HG03095 (cell line): ENCODE measurements around the gene MALAT1.
"Not testable (repeated sequence)": the region's sequence is repeated elsewhere in the genome, so short reads cannot be mapped to it uniquely, and the experiment has no call there.

Source experiments
- ATAC-seq: cut with Tn5 transposase; IDR thresholded peaks from one replicate; pipeline ENCODE4 v1.9.1; 2021; ENCODE audit warnings: moderate library complexity; ENCODE audit not compliant: unreplicated experiment

MALAT1 gene

DNA sequence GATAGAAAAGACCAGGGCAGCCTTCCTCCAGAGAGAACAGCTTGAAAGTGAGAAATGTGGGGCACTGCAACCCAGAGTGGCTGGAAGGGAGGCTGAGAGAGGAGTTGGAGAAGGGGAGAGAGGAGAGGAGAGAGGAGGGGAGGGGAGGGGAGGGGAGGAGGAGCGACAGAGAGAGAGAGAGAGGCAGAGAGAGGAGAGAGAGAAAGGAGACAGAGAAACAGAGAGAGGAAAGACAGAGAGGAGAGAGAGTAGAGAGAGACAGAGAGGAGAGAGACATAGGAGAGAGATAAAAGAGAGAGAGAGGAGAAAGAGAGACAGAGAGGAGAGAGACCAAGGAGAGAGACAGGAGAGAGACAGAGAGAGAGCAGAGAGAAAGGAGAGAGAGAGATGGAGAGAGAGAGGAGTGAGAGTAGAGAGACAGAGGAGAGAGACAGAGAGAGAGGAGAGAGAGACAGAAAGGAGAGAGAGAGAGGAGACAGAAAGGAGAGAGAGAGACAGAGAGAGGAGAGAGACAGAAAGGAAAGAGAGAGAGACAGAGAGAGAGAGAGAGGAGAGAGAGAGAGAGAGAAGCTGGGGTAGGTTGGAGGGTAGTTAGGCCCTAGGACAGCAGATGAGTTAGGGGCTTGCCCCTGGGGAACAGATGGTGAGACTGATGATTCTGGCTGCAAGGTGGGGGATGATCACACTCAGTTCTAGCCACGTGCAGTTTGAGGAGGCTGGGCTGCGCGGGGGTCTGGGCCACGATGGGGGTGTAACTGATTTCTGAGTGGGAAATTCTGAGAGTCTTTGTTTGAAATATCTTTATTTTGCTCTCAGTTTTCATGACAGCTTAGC, 17.5 kb downstream of the MALAT1 start:
- ATAC-seq, result no peak

DNA sequence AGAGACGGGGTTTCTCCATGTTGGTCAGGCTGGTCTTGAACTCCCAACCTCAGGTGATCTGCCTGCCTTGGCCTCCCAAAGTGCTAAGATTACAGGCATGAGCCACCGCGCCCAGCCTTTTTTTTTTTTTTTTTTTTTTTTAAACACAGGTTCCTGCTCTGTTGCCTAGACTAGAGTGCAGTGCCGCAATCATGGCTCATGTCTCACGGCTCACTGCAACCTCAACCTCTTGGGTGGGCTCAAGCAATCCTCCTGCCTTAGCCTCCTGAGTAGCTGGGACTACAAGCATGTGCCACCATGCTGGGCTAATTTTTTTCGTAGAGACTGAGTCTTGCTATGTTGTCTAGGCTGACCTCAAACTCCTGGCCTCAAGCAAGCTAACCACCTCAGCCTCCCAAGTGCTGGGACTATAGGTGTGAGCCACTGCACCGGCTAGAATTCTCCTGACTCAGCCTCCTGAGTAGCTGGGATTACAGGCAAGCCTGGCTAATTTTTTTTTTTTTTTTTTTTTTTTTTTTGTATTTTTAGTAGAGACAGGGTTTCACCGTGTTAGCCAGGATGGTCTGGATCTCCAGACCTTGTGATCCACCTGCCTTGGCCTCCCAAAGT, 20.2 kb downstream of the MALAT1 start:
- ATAC-seq, result not testable (repeated sequence)

- ATAC-seq, result not testable (repeated sequence)
These were observed 23.1 kb downstream of the MALAT1 start for GRCh38 chr11:65521777-65522521.

GRCh38 chr11:65522718-65523630, 24.1 kb downstream of the MALAT1 start:
- ATAC-seq, result not testable (repeated sequence)

DNA sequence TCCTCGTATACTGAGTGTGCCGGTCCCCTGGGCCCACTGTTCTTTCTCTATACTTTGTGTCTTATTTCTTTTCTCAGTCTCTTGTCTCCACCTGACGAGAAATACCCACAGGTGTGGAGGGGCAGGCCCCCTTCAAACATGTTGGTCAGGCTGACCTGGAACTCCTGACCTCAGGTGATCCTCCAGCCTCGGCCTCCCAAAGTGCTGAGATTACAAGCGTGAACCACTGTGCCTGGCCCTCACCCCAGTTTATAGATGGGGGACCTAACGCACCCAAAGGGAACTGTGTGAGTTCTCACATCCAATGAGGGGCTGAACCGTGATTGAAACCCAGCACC, 24.8 kb downstream of the MALAT1 start:
- not testable (repeated sequence) for ATAC-seq

DNA sequence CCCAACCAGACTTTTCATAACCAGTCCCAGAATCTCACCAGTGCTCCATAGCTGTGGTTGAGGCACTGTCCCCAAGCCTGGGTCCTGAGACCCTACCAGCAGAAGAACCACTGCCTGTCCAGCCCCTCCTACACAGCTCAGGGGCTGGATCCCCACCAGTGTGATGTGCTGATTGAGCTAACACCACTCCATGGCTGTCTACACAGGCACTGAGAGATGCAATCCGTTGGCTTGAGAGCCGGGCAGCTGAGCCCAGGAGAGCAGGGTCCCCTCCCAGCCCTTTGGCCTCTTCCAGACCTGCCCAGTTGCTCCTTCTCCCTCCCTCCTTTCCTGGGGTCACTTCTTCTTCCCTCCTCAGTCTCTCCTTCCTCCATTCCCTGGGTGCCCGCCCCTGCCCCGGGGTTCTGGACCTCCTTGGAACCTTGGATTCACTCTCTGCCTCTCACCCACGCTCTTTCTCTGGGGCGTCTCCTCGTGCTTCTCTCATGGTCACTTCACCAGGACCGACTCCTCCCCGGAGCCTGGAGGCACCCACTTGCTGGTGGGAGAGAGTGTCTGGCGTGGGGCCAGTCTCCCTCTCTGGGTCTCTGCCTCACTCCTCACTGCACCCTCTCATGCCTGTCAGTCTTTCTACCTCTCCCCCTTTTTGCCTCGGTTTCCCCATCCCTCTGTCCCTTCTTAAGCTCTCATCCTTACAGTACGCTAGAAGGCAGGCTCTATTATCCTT, 25.3 kb downstream of the MALAT1 start:
- ATAC-seq, result no peak

- ATAC-seq, result no peak
These were observed 26.1 kb downstream of the MALAT1 start, which contains the start of gene SCYL1 for GRCh38 chr11:65524741-65525545. SCYL1 (plus strand) TSS chr11:65525083; CDS start chr11:65525154, 71 bp downstream.

GRCh38 chr11:65525546-65526480, 27.0 kb downstream of the MALAT1 start:
- ATAC-seq, result no peak

GRCh38 chr11:65526744-65527143, 27.9 kb downstream of the MALAT1 start:
- no peak for ATAC-seq

DNA sequence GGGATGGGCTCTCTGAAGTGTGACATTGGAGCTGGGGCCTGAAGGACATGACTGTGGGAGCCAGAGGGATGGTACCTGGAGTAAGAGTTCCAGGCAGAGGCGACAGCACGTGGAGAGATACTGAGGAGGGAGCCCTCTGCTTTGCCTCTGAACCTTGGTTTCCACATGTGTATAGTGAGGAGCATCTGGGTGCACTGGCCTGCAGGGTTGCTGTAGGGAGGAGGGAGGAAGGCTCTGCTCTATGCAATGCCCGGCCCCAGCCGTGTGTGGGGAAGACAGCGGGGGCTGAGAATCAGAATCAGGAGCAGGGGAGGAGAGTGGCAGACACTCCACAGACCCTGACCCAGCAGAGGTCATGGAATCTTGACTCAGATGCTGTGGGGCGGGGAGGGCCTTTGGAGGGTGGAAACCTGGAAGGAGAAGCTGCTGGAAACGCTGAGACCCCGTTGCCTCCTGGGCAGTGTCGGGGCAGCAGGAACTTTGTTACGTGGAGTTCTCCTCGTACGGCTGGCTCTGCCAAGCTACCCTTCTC, 30.0 kb downstream of the MALAT1 start:
- no peak for ATAC-seq

DNA sequence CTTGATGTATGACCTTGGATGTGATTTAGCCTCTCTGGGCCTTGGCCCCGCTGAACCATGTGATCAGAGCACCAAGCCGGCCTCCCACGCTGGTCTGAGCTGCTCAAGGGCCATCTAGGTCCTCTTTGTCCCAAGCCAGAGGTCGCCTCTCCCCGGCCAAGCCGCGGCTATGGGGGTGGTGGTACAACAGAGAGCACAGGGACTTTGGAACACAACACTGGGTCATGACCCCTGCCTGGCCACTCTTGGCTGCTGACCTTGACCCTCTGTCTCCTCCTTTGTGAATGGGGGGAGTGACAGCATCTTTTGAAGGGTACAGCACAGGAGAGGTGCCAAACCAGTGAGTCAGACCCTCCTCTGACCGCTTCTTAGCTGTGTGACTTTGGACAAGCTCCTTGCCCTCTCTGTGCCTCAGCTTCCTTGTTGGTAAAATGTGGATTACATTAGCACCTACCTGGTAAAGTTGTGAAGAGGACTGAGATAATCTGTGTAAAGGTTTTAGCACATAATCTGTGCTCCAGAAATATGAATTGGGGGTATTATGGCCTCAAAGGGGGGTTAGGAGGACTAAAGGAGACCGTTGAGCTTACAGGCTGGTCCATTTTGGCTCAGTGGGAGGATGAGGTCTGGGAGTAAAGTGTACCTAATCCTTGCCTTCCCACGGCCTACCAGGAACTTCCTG, 30.8 kb downstream of the MALAT1 start:
- ATAC-seq, result no peak

DNA sequence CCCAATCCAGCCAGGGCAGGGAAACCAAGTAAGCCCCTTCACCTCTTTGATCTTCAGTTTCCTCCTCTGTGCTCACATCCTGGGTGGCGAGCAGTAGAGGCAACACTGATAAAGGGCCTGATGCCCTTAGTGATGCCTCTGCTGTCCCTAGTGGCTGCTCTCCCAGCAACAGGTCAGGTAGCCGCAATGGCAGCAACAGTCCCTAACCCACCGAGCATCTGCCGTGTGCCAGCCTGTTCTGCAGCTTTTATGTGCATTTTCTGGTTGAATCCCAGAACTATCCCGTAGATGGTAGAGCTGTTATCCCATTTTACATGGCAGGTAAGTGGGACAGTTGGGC, 31.3 kb downstream of the MALAT1 start:
- ATAC-seq, result no peak

GRCh38 chr11:65532388-65533064, 33.7 kb downstream of the MALAT1 start:
- no peak for ATAC-seq

- ATAC-seq, result no peak
These were observed 36.3 kb downstream of the MALAT1 start for GRCh38 chr11:65535102-65535501.

DNA sequence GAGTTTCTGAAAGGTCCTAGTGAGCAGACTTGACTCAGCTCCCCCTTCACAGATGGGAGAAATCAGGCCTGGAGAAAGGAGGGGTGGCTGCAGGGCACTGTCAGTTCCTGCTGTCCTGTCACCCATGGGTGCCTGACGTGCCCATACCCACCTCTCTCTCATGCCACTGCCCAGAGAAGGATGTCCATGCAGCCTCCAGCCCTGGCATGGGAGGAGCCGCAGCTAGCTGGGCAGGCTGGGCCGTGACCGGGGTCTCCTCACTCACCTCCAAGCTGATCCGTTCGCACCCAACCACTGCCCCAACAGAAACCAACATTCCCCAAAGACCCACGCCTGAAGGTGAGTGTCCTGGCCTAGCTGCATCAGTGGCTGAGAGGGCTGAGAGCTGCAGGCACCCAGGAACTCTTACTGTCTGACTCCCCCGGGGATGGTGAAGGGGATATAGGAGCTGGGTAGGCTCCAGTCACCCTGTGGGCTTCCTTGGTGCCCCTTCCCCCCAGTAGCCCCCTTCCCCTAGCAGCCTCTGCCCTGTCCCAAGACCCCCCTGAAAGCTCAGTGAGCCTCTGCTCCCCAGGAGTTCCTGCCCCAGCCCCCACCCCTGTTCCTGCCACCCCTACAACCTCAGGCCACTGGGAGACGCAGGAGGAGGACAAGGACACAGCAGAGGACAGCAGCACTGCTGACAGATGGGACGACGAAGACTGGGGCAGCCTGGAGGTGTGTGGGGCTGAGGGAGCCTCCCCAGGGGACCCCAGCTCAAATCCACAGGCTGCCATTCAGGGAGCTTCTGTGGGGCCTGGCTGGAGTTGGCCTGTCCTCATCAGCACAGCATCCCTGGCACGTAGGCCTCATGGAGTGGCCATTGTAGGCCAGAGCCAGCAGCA, 37.8 kb downstream of the MALAT1 start:
- ATAC-seq, result no peak

DNA sequence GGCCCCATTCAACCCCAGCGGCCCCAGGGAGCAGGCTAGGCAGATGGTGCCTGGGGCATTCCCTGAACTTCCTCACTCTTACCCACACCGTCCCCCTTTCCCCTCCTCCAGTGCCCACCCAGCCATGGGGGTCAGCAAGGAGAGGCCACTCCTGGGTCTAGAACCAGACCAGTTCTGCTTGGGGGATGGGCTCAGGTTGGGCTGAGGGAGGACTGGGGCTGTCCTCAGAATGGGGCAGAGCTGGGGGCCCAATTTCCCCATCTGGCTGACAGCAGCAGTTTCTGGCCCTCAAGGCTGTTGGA, 38.4 kb downstream of the MALAT1 start:
- no peak for ATAC-seq
